ENCODE data around the gene EMILIN3.
A peak's percentile ranks its signal among the peaks of the same experiment; 100 is the strongest.

EMILIN3 gene

GRCh38 chr20:41344938-41345728 is 21.5 kb downstream of the EMILIN3 start:
- DNase-seq: no peak

DNA sequence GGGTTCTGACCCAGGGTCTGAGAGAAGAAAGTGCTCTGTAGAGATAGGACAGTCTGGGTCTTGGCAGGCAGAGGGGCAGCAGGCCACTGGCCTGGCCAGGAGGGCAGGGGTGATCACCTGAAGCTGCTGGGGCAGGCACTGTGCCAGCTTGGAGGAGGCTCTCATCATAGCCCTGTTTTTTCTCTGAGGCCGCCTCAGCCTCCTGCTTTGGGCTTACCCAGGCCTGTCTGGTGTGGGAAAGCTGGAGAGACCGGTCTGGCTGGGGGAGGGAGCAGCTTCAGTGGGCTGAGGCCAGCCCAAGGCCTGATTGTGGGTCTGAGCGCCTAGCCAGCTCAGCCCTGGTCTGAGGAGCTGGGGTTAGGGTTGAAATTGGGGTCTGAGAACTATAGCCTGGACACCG is 22.1 kb downstream of the EMILIN3 start:
- DNase-seq: no peak

- no peak for DNase-seq
These were observed 23.8 kb downstream of the EMILIN3 start for GRCh38 chr20:41342474-41343464.

DNA sequence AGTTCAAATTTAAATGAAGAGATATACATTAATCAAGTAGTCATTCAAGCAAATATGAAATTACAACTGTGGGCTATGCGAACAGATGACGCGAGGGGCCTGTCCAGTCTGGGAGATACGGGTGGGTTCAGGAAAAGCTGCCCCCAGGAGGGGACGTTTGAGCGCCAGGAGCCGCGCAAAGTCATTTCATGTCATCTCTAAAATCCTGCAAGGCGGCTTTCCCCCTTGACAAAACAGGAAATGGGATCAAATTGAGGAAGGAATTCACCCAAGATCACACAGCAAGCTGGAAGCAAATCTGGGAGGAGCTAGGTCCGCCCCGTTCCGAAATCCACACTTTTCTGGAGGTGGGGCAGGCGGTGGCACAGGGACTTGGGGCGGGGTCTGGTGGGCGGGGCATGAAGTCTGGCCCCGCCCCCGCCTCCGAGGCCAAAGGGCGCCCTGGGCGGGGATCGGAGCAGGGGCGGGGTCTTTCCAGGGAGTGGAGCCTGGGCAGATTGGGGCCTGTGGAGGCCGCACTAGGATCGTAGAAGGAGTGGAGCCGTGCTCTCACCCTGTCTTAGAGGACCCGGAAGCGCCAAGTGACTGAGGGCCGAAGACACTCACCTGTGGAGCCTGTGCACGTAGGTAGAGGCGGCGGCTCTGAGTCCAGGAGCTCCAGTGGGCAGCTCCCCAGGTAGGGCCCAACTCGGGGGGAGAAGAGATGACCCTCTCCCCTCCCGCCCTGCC is 26.1 kb downstream of the EMILIN3 start, which contains the start of gene LPIN3:
Gene LPIN3 (plus strand): TSS at position 495 of the 729 bp plus-strand sequence. CDS start 4,983 bp downstream, outside the sequence.
- peak; percentile 89 for DNase-seq

DNA sequence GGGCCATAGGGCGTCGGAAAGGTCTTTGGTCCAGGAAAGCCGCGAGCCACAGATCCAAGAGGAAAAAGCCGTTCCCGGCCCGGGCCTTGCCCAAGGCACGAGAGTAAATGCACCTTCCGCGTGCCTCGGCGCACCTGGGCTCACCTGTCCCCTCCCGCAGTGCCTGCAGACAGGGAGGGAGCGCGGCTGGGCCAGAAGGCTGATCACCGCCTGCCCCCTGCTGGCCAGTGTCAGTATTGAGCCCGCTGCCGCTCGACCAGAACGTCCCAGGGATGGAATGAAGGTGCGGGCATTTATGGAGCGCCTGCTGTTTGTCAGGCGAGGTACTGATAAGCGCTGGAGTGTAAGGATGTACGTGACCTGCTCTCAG is 26.7 kb downstream of the EMILIN3 start:
- peak; percentile 79 for DNase-seq

- DNase-seq: no peak
These were observed 29.7 kb downstream of the EMILIN3 start for GRCh38 chr20:41336711-41337492.

DNA sequence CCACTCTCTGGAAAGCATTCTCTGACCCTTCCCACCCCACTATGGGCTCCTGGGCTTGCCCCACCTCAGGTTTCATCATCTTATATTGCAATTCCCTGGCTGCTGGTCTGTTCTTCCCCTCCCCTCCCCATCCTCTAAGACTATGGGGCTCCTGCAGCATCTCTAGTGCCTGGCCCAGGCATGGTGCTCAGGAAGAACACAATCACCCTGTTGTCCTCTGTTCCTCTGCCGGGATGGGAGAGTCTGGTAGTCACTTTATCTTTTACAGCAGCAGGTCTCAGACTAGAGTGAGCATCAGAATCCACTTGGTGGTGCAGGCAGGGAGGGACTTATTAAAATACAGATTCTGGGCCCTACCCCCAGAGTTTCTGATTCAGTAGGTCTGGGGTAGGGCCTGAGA is 31.0 kb downstream of the EMILIN3 start:
- no peak for DNase-seq

DNA sequence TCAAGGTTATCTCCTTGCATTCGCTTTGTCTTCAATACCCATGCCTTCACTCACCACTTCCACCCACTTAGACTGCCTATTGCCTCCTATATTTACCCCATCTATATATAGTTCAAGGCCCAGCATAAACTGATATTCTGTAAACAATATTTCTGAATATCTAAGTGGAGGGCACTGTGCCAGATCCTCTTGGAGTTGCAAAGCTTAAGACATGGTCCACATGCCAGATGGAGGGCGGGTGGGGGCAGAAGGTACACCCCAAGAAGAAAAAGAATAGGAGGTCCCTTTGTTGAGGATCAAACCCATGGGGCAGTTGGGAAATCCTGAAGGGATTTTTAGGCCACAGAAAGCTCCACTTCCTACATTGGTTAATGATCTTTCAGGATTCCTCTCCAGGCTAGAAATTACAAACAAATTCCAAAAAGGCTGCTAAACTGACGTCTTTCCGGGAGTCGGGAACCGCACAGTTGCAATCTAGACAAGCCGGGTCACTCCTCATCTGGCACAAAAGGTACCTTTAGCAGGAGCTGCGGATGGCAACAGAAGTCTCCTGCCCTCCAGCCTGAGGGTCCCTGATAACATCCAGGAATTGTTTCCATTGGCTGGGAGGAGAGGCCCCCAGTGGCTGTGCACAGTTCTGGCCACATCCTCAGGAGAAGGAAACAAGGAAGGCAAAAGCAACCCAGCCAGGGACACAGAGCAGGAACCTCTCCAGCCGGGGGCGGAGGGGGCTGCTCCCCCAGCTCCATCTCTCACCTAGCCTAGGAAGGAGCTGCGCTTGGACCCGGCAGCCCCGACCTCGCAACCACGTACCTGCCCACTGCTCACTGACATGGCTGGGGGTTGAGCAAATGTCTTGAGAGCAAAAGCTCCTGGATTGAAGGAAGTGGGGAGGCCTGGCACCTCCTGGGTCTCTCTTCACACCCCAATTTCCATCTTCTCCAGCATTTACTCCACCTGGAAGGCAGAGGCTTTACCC is 31.9 kb downstream of the EMILIN3 start:
- no peak for DNase-seq

DNA sequence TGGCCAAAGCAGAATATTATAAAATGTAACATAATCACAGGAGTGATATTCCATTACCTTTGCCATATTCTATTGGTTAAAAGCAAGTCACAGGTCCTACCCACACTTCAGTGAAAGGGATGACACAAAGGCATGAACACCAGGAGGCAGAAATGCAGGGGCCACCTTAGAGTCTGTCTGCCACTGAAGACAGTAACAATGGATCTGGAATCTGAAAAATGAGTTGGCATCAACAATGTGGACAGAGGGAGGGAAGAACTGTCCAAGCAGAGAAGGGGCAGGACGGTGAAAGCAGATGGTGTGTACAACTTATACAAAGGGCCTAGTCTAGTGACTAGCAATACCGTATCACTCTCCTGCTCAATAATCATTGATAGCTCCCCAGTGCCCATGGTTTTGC is 32.6 kb downstream of the EMILIN3 start:
- no peak for DNase-seq

DNA sequence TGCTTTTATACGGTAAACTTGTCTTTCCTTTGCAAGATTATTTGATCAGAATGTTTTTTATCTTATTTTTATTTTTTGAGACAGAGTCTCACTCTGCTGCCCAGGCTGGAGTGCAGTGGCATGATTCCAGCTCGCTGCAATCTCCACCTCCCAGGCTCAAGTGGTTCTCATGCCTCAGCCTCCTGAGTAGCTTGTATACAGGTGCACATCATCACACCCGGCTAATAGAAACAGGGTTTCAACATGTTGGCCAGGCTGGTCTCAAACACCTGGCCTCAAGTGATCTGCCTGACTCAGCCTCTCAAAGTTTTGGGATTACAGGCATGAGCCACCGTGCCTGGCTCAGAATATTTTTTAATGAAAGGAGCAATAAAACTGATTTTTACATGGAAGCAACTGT is 34.9 kb downstream of the EMILIN3 start:
- no peak for DNase-seq

GRCh38 chr20:41330941-41331340 is 35.7 kb downstream of the EMILIN3 start:
- no peak for DNase-seq

DNA sequence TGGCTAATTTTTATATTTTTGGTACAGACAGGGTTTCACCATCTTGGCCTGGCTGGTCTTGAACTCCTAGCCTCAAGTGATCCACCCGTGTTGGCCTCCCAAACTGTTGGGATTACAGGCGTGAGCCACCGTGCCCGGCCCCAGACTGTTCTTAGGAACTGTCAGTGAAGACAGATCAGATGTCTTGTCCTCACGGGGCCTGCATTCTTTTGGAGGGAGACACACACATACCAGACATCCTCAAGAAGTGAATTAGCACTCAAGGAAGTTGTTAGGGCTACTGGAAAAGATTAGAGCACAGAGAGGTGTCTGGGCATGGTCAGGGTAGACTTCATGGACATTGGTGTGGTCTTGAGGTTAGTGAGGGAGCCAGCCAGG is 36.3 kb downstream of the EMILIN3 start:
- DNase-seq: no peak

DNA sequence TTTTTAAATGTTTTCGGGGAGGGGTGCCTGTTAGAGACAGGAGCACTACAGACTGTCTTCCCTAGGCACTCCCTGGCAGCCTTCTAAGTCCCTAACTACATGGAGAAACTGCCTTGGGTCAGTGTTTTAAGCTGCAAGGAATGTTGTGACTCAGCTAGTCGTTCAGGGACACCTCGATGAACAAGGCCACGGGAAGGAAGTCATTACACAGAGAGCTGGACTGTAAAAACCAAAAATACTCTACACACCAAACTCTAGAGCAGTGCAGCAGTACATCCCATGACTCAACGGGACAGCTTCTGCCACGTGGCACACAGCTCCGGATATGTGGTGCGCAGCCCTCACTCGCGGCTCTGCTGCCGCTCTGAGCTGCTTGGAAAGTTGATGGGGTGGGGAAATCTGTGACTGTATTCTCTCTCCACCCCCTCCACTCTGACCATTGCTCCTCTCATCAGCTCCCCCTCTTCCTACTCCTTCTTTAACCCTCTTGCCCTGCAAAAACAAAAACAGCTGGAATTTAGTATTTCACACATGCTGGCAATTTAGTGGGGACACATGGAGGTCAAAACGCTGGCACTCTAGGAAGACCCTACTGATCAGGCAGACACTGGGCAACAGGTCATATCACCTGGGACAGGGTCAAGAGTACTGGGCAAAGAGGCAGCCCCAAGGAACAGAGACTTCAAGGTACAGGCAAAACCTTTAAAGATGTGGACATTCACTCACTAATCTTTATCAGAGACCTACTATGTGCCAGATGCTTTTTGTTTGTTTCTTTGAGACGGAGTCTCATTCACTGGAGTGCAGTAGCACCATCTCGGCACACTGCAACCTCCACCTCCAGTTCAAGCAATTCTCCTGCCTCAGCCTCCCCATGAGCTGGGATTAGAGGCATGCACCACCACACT is 36.9 kb downstream of the EMILIN3 start:
- DNase-seq: peak; percentile 74

- no peak for DNase-seq
These were observed 39.4 kb downstream of the EMILIN3 start for GRCh38 chr20:41327178-41327577.

DNA sequence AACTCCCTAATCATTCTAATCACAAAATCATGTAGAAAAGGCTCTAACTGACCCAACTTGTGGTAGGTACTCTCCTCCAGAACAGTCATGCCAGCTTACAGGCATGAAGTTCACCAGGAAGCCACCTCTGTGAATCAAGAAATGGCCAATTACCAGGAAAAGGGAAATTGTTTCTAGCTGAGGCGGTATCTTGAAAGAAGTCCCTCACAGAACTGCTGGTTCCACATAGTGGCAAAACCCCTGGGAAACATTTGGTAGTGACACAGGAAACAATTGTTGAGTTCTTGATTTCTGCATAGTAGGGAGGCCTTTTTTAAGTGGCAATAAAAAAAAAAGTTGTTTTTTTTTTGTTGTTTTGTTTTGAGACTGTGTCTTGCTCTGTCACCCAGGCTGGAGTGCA is 45.6 kb downstream of the EMILIN3 start:
- DNase-seq: no peak

DNA sequence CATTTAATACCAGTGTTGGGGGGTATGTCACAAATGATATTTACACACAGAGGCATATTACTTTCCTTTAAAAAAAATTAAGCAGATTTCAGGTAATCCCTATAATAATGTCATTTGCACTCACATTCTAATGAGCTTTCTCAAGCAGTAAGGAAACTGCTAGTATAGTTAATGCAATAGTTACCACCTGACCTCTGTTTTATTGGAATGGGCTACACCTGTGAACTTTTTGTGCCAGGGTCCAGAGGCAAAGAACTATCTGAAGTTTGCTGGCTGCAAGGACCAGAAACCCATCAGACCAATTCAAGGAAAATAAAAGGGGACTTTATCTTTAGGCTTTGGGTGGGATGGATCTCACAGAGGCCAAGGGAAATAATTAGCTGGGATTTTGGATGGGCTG is 46.2 kb downstream of the EMILIN3 start:
- no peak for DNase-seq

DNA sequence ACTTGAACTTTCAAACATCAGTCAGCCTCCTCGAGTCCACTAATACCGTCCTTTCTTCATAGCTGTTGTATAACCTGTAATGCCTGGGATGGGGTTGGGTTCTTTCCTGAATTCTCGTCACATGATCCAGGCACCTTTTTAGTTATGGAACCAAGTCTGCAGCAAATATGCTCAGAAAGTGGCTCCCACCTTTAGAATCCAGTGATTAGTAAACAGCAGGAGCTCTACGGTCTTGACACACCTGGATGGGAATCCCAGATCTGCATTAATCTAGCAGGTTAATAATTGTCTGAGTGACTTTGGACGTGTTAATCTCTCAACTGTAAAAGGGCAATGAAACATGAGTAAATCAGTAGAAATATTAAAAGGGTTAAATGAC is 48.4 kb downstream of the EMILIN3 start:
- DNase-seq: no peak

GRCh38 chr20:41317546-41318270 is 48.9 kb downstream of the EMILIN3 start, which contains the start of gene ZHX3:
ZHX3 (minus strand) TSS chr20:41317731; CDS start chr20:41204916, 112,815 bp downstream.
- DNase-seq: peak; percentile 99

All from left hindlimb (tissue), 1 donor.